Effector memory CD8-positive, alpha-beta T cell (primary cell): Measurements from ENCODE around the gene UCK2.
"Not testable (repeated sequence)": the region's sequence is repeated elsewhere in the genome, so short reads cannot be mapped to it uniquely, and the experiment has no call there.

Experiments
- ATAC-seq: fragments of 150-1000 bp; cut with Tn5 transposase; replicated peaks from 2 replicates; pipeline ENCODE4 v1.10.0; 2021; ENCODE audit warnings: mild to moderate bottlenecking, moderate library complexity
- DNase-seq, 3 experiments: peaks; one replicate each; pipeline ENCODE4 v3.0.0; 2021
- H3K27ac Mint-ChIP-seq, 2 donors: one replicate each; pipeline ENCODE4 v1.8.0; 2022; ENCODE audit warnings: mild to moderate bottlenecking in 2 of 2, mixed read lengths in 2 of 2, moderate library complexity in 2 of 2
- H3K27me3 Mint-ChIP-seq, 2 donors: one replicate each; pipeline ENCODE4 v1.8.0; 2022; ENCODE audit warnings: mixed read lengths in 2 of 2
- H3K36me3 Mint-ChIP-seq: one replicate; pipeline ENCODE4 v1.8.0; 2022; ENCODE audit warnings: mild to moderate bottlenecking, moderate library complexity, mixed read lengths; ENCODE audit not compliant: insufficient read depth
- H3K4me1 Mint-ChIP-seq, 2 donors: one replicate each; pipeline ENCODE4 v1.8.0; 2022; ENCODE audit warnings: low read depth in 2 of 2, mixed read lengths in 2 of 2
- H3K4me3 Mint-ChIP-seq, 2 donors: one replicate each; pipeline ENCODE4 v1.8.0; 2022; ENCODE audit warnings: mild to moderate bottlenecking in 2 of 2, mixed read lengths in 2 of 2, moderate library complexity in 2 of 2
- H3K9me3 Mint-ChIP-seq, 2 donors: one replicate each; pipeline ENCODE4 v1.8.0; 2022; ENCODE audit warnings: mixed read lengths in 2 of 2
- total RNA-seq, 9 experiments: gene quantifications; one replicate each; lab custom pipeline; 2026; lab: John Stamatoyannopoulos, UW

The UCK2 gene
- total RNA-seq, result 8.7 to 107 (median 17.8) reads per million in 9 experiments

DNA sequence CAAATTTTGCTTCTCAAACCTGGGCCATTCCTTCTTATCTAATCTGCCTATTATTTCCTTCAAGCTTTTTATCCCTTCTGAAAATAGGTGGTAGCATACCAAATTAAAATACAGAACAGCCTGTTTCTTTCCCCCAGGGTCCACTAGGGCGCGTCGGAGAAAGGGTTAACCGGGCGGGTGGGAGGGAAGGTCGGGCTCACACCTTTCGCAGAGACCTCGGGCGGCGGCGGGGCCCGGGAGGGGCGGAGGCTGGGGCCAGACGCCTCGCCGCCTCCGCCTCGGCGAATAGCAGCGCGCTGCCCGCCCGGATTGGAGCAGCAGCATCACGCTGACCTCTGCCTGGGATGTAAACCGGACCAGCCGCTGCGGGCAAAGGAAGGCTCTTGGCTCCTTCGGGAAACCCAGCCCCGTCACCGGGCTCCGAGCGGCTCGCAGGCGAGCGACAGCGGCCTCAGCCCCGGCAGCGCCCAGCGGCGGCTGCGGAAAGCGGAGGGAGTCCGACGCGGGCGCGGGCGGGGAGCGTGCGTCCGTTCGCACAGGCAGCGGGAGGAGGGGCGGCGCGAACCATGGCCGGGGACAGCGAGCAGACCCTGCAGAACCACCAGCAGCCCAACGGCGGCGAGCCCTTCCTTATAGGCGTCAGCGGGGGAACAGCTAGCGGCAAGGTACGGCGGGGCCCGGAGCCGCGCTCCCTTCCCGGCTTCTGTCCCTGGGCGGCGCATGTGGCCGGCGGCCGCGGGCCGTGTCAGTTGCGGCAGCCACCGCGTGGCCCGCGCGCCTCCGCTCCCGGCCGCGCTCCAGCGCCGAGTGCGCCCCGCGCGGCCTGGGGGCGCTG is at the start of gene UCK2:
UCK2 (plus strand) TSS at position 347 of the 835 bp plus-strand sequence; CDS start at position 567, 220 bp downstream.
- Mint-ChIP-seq H3K36me3 (peaks cover 9% of the 10 kb centered on the region), H3K27ac (peak within 1 kb of the TSS; percentile 79 to 82), H3K9me3 (no peaks in the 10 kb centered on the region), H3K27me3 (no peaks in the 10 kb centered on the region), H3K4me3 (peak within 1 kb of the TSS; percentile 90 to 94), H3K4me1 (peaks cover 12 to 21% of the 10 kb centered on the region in 2 donors)
- DNase-seq, result peak; percentile 32 to 41 (median 37)
- ATAC-seq, result peak; percentile 76

GRCh38 chr1:165778197-165778596 is 49.2 kb upstream of the UCK2 start:
- H3K36me3 Mint-ChIP-seq, ATAC-seq, H3K9me3 Mint-ChIP-seq, H3K27me3 Mint-ChIP-seq, H3K4me1 Mint-ChIP-seq, H3K4me3 Mint-ChIP-seq, DNase-seq, H3K27ac Mint-ChIP-seq: not testable (repeated sequence)

- H3K27ac Mint-ChIP-seq, H3K4me1 Mint-ChIP-seq, H3K4me3 Mint-ChIP-seq, H3K36me3 Mint-ChIP-seq, DNase-seq, H3K27me3 Mint-ChIP-seq, ATAC-seq, H3K9me3 Mint-ChIP-seq: not testable (repeated sequence)
Measured at GRCh38 chr1:165783519-165783918, 43.9 kb upstream of the UCK2 start.

DNA sequence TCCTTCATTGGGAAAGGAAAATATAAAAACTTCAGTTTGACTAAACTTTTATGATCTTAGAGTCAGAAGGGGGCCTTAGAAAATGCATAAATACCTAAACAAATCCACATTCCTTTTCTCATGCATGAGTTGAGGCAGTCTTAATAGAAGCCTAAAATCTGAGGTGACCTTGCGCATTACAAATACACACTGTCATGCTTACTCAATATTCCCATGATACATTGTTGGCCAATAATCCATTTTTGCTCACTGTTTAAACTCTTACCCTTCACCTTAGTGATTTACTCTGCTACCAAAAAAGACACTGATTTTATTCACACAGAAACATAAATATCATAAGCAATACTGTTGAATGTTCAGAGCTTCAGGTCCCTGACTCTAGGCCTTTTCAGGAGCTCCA is 39.7 kb upstream of the UCK2 start:
- ATAC-seq, result no peak
- H3K27ac Mint-ChIP-seq, result no peak overlapping the region
- H3K4me1 Mint-ChIP-seq, result no peaks in the 10 kb centered on the region
- no peak for DNase-seq
- no peaks in the 10 kb centered on the region for H3K36me3 Mint-ChIP-seq
- H3K4me3 Mint-ChIP-seq, result no peak overlapping the region
- H3K9me3 Mint-ChIP-seq, result no peaks in the 10 kb centered on the region
- H3K27me3 Mint-ChIP-seq, result peaks cover 8 to 10% of the 10 kb centered on the region in 2 donors

- no peaks in the 10 kb centered on the region for H3K9me3 Mint-ChIP-seq
- no peaks in the 10 kb centered on the region for H3K36me3 Mint-ChIP-seq
- no peaks in the 10 kb centered on the region for H3K4me1 Mint-ChIP-seq
- ATAC-seq (no peak), DNase-seq (no peak)
- peaks cover 18 to 29% of the 10 kb centered on the region in 2 donors for H3K27me3 Mint-ChIP-seq
- H3K4me3 Mint-ChIP-seq, result no peak overlapping the region
- H3K27ac Mint-ChIP-seq, result no peak overlapping the region
Measured at GRCh38 chr1:165793951-165794350, 33.5 kb upstream of the UCK2 start.

DNA sequence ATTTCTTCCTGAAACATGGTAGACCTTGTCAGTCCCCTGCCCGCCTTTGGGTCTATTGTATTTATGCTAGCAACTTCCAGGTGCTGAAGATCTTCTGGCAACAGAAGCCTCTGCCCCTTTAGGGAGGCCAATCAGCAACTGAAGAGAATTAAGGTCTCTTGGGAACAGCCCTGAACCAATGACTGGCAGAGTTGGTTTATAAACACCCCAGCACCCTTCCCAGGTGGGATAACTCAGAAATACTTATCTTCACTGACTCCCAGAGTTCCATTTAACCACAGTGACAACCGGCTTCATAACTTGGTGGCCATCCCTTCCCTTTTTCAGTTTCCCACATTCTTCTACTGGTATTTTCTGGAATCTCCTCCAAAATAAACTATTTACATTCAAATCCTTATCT is 31.5 kb upstream of the UCK2 start:
- Mint-ChIP-seq H3K27ac (no peak overlapping the region), H3K9me3 (no peaks in the 10 kb centered on the region), H3K36me3 (no peaks in the 10 kb centered on the region), H3K4me1 (no peaks in the 10 kb centered on the region), H3K4me3 (no peak overlapping the region), H3K27me3 (peaks cover 19 to 39% of the 10 kb centered on the region in 2 donors)
- no peak for DNase-seq
- no peak for ATAC-seq

DNA sequence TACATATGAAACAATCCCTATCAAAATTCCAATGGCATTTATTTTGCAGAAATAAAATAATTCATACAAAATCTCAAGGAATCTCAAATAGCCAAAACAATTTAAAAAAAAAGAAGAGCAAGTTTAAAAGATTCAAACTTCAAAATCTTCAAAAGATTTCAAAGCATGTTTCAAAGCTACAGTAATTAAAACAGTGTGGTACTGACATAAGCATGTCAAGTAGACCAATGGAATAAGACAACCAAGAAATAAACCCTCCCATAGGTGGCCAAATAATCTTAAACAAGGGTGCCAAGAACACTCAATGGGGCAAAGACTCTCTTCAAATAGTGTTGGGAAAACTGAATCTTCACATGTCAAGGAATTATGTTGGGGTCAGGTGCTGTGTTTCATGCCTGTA is 28.0 kb upstream of the UCK2 start:
- DNase-seq (no peak), ATAC-seq (no peak)
- H3K9me3 Mint-ChIP-seq, result no peaks in the 10 kb centered on the region
- no peaks in the 10 kb centered on the region for H3K4me1 Mint-ChIP-seq
- H3K4me3 Mint-ChIP-seq, result no peak overlapping the region
- H3K36me3 Mint-ChIP-seq, result no peaks in the 10 kb centered on the region
- peaks cover 30 to 37% of the 10 kb centered on the region in 2 donors for H3K27me3 Mint-ChIP-seq
- H3K27ac Mint-ChIP-seq, result no peak overlapping the region

GRCh38 chr1:165804513-165804912 is 22.9 kb upstream of the UCK2 start:
- not testable (repeated sequence) for H3K4me1 Mint-ChIP-seq, H3K27ac Mint-ChIP-seq, H3K9me3 Mint-ChIP-seq, H3K36me3 Mint-ChIP-seq, H3K4me3 Mint-ChIP-seq, ATAC-seq, DNase-seq
- H3K27me3 Mint-ChIP-seq, result peaks cover 26 to 30% of the 10 kb centered on the region in 2 donors

GRCh38 chr1:165807613-165808012 is 19.8 kb upstream of the UCK2 start:
- Mint-ChIP-seq H3K27me3 (peaks cover 11% of the 10 kb centered on the region in 2 donors), H3K4me3 (no peak overlapping the region), H3K9me3 (no peaks in the 10 kb centered on the region), H3K4me1 (no peaks in the 10 kb centered on the region), H3K36me3 (no peaks in the 10 kb centered on the region), H3K27ac (no peak overlapping the region)
- no peak for DNase-seq
- ATAC-seq, result no peak

DNA sequence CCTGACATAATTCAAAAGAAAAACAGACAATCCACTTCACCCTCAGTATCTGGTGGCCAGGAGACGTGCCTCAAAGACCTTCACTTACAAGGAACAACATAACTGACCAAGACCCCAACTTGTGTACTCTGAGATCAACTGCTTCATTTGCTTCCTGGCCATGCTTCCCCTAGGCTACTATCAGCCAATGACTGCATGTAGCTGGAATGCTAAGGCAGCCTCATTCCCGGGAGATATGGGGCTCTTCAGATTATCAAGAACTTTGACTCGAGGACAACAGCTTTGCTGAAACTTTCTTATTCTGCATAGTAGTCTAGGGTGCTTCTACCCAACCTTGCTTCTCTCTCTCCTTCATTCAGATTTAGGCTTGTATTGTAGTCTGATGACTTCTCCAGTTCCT is 11.7 kb upstream of the UCK2 start:
- Mint-ChIP-seq H3K4me3 (no peak overlapping the region), H3K9me3 (no peaks in the 10 kb centered on the region), H3K27me3 (peaks cover 0 to 7% of the 10 kb centered on the region in 2 donors), H3K27ac (no peak overlapping the region), H3K4me1 (no peaks in the 10 kb centered on the region), H3K36me3 (no peaks in the 10 kb centered on the region)
- ATAC-seq, result no peak
- no peak for DNase-seq

DNA sequence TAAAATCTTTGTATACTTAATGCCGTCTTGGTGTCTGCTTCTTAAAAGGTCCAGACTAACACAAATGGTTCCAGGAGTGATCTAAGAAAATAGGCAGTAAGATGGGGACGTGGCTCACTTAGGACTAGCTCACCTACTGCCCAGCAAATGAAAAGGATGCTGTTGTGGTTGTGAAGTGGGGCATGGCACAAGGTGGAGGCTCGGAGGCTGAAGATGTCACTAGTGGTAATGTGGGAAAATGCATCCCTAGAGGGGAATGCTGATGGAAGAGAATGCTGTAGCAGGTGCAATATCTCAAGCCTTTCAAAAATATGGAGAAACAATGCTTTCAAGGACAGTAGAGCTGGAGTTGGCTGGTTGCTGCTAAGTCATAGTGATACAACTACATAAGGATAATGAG is 11.3 kb upstream of the UCK2 start:
- Mint-ChIP-seq H3K36me3 (no peaks in the 10 kb centered on the region), H3K4me3 (no peak overlapping the region), H3K27me3 (peaks cover 0 to 7% of the 10 kb centered on the region in 2 donors), H3K4me1 (no peaks in the 10 kb centered on the region), H3K9me3 (no peaks in the 10 kb centered on the region), H3K27ac (no peak overlapping the region)
- DNase-seq (no peak), ATAC-seq (no peak)

DNA sequence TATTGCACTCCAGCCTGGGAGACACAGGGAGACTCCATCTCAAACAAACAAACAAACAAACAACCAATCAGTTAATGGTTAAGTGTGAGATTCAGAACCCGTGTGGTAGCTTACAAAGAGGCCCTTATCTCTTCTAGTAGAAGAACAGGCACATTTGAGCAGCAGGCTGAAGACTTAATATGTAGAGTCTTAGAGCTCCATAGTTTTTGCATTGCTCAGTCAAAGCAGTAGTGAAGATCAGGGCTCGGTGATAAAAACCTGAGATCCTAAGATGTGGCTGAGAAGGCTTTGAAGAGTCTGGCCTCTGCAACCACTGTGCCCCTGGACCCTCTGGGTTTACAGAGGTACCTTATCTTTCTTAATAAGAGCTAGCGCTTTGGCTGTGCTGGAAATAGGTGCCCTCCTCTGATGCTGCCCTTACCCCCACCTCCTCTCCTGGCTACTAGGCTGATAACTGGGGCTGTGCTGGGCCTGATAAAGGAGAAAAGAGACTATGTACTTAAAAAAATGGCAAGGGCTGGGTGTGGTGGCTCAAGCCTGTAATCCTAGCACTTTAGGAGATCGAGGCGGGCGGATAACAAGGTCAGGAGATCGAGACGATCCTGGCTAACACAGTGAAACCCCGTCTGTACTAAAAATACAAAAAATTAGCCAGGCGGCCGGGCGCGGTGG is 10.5 kb upstream of the UCK2 start:
- no peak for DNase-seq
- Mint-ChIP-seq H3K9me3 (no peaks in the 10 kb centered on the region), H3K4me1 (no peaks in the 10 kb centered on the region), H3K36me3 (no peaks in the 10 kb centered on the region), H3K27me3 (peaks cover 0 to 7% of the 10 kb centered on the region in 2 donors), H3K4me3 (no peak overlapping the region), H3K27ac (no peak overlapping the region)
- ATAC-seq, result no peak

DNA sequence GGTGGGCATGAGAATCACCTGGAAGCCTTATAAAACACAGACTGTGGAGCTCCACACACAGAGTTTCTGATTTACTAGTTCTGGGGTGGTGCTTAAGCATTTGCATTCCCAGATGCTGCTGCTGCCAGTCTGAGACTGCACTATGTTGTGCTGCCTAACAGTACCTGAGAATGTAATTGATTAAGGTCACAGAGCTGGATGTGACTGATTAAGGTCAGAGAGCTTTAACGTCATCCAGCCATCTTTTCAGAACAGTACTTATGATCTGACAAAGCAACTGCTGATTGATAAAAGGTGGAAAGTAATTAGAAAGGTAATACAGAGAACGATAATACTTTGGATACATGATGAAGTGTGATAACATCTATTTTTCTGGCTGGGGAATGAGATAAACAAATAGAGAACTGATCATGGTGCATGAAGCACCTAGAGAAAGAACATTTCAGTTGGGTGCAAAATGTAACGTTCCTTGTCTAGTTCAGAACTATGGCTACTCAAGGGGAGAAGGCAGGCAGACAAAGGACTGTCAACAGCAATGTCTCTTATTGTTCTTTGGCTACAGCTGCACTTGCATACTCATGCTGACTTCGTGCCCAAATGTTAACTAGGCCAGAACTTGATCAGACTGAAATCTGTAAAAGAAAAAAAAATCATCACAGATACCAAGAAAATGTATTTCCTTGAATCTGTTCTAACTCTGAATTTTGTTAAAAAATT is 3.7 kb upstream of the UCK2 start:
- no peaks in the 10 kb centered on the region for H3K27me3 Mint-ChIP-seq

More for the DNA sequence above, 3.7 kb upstream of the UCK2 start:
- Mint-ChIP-seq H3K4me3 (no peak overlapping the region), H3K36me3 (peaks cover 4% of the 10 kb centered on the region), H3K27ac (no peak overlapping the region), H3K4me1 (peaks cover 3 to 13% of the 10 kb centered on the region in 2 donors), H3K9me3 (no peaks in the 10 kb centered on the region)
- ATAC-seq (no peak), DNase-seq (no peak)
